Stimulated activated CD4-positive, alpha-beta T cell treated with anti-CD3 and anti-CD28 coated beads, TNF-alpha, amount 100 ng/mL, for 1 hour (primary cell): ENCODE results near the gene ARHGAP11B.
"Not testable (repeated sequence)": the region's sequence is repeated elsewhere in the genome, so short reads cannot be mapped to it uniquely, and the experiment has no call there.

Source experiments
- DNase-seq, 3 donors: peaks; one replicate each; pipeline ENCODE4 v3.0.0-alpha.2; 2020; ENCODE audit warnings: low read depth in 3 of 3, low spot score in 1 of 3

Gene ARHGAP11B

DNA sequence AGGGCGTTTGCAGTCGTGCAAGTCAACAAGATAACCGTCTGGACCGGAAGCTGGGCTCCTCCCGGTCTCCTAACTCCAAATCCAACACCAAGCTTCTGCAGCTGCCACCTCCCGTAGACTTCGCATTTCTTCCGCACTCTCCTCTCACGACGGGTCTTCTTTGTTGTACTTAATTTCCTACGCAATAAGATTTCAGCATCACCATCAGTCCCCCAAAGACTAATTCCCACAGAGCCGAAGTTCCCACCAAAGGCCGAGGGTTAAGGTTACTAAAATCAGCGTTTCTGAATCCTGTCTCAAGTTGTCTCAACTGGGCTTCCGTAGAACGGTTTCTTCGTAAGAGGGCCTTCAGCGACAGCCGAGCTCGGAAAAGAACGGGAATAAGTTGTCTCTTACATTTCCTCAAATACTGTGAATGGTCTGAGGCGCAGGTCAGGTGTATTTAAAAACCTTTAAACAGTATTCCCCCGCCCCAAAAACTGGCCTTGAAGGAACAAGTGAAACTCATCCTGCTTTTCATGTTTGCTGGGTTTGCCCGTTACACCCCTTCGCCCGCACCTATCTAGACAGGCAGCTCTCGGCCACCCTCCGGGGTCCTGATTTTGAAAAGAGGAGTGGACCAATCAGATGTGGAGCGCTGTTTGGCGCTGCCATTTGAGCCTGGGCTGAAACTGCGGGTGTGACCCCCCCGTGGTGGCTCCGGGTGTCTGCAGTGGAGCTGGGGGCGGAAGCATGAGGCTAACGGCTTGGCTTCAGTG lies at the start of gene ARHGAP11B:
Gene ARHGAP11B, plus strand, starts transcription at position 693 of the 758 bp plus-strand sequence.
- DNase-seq: peak; percentile 85 to 89 (median 86)

DNA sequence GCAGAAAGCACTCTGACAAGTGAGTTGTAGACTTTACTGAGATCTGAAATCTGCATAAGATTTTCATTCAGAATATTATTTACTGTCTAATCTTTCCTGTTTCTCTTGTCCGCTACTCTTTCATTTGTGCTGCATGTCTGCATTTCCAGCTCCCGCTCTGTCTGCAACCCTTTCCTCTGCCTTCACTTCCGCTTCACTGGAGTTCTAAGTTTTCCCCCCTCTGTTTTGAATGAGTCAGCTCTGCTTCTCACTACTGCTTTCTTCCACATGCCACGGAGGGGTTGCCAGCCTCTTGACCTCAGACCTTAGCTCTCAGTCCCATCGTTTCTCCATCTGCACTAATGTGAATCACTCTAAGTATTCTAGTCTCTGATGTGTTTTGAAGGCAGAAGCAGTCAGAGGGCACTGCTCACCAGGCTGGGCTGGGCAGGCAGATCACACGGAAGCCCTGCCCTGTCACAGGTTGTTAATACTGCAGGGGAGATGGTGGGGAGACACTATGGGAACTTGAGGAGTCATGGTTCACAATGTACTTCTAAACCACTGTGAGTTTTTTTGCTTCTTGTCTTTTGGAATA lies 46.4 kb upstream of the ARHGAP11B start:
- not testable (repeated sequence) for DNase-seq

DNA sequence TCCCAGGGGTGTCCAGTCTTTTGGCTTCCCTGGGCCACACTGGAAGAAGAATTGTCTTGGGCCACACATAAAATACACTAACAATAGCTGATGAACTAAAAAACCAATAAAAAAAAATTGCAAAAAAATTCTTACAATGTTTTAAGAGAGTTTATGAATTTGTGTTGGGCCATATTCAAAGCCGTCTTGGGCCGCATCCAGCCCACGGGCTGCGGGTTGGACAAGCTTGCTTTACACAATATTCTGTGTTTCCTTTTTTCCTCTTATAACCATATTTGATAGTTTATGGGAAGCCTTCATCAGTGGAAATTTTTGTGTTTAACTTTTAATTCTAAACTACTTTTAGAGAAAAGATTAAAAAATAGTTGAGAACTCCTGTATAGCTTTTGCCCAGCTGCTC lies 45.2 kb upstream of the ARHGAP11B start:
- DNase-seq: not testable (repeated sequence)

DNA sequence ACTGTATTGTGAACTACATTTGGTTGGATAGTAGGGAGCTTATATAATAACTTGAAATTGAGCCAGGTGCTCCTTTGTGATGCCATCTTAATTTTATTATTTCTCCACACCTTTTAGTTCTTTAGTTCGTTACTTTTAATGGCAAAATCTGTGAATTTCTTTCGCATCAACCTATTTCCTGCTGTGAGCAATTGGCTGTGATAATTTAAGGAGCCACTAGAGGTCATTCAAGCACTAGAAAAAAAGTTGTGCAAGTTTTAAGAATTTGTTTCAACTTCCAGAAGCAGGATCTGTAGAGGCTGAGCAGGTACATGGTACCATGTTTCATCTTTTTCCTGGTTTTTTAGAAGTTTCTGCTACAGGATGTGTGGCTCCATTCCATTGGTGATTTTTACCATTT lies 27.0 kb upstream of the ARHGAP11B start:
- DNase-seq: not testable (repeated sequence)

DNA sequence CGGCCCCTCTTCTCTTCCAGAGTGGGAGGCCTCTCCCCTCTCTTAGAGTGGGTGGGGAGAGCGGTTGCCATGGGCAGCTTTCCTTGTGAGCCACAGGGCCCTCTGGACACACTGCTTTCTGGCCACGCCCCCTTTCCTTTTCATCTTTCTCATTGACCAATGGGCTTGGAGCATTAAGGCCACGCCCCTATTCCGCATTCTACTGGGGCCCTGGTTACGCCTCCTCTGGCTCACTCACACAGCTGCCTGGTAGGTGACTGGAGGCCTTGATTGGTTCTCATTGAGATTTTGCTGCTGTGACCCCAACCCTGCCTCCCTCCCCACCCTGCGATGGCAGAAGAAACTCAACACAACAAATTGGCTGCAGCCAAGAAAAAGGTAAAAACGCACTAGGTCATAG lies 22.1 kb upstream of the ARHGAP11B start, which contains the start of gene GOLGA8H:
Gene GOLGA8H, plus strand, starts transcription at position 233 of the 400 bp plus-strand sequence. Its CDS starts 98 bp downstream, at position 331.
- not testable (repeated sequence) for DNase-seq

DNA sequence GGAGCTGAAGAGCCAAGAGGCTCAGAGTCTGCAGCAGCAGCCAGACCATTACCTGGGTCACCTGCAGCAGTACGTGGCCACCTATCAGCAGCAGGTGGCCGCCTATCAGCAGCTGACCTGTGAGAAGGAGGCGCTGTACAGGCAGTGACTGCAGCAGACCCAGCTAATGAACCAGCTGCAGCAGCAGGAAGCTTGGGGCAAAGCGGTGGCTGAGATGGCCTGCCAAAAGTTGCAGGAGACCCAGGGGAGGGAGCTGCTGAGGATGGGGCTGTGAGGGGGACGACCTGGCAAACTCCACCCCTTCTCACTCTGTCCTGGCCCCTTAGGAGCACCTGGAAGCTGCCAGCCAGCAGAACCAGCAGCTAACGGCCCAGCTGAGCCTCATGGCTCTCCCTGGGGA lies 13.7 kb upstream of the ARHGAP11B start:
- not testable (repeated sequence) for DNase-seq

DNA sequence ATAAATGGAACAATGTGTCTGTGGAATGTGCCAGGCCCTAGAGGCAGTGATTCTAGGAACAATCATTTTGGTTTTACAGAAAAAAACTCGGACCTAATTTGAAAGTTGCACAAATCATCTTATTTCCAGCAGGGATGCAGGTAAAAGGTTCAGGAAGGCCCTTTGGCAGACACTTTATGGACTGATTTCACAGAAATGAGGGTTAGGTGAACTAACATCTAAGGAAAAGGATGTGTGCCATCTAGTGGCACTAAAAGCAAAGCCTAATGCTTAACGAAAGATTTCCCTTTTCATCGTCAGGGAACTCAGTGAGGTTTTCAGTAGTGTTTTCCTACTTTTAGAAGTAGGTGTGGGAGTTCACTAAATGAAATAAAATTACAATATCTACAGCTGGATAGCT lies 4.6 kb upstream of the ARHGAP11B start:
- DNase-seq: not testable (repeated sequence)

DNA sequence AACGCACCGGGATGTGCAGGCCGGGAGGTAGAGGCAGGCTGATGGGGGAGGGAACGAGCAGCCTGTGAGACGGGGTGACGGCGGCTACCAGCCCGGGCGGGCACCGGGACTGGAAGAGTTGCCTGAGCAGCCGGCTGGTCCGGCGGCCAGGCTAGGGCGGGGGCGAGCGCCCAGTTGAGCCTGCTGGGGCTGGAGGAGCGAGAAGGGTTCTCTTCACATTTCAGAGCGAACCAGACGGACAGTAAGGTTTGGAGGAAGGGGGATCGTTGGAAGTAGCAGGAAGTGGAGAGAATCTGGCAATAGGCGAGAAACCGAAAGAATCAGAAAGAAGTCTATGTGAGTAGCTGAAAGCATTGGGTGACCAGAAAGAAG lies 252 bp downstream of the ARHGAP11B start:
- not testable (repeated sequence) for DNase-seq

DNA sequence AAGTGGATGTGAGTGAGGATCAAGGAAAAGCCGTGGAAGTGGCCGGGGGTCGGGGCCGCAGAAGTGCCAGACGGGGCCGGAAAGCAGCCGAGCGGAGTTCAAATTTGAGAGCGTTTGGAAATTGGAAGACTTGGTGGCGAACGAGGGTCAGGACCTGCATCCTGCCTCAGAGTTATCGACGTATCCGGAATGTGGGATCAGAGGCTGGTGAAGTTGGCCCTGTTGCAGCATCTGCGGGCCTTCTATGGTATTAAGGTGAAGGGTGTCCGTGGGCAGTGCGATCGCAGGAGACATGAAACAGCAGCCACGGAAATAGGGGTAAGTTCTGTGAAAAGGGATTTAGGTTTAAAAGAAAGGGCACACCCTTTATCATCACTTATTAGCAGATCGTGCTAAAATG lies 704 bp downstream of the ARHGAP11B start:
- not testable (repeated sequence) for DNase-seq

DNA sequence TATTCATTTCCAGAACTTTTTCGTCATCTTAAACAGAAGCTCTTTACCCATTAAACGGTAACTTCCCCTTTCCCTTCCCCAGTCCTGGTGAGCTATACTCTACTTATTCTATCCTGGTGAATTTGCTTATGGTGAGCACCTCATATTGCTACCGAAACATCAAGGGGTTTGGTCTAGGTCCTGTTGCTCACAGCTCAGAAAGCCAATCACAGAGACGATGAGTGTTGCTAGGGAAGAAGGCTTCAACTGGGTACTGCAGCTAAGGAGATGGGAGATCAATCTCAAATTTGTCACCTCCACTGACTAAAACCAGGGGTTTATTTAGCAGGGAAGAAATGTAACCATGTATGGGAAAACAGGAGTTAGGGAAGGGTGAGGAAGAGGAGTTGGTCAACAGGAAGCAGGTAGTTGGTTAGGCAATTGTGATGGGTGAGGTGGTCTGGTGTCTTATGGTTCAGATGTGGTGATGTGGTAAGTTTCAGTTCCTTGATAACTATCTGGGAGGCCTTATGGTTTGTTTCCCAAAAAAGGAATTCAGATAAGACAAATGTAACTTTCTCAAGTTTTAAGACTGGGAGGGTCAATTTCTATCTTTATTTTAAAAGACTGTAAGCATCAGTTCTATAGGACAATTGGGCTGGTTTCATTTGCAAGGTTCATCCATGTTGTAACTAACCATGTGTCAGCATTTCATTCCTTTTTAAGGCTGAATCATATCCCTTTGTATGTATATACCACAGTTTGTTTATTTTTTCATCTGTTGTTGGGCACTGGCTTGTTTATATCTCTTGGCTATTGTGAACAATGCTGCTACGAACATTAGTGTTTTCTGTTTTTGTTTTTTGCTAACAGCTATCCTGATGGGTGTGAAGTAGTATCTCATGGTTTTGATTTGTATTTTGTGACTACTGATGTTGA lies 24.3 kb downstream of the ARHGAP11B start:
- DNase-seq: no peak

DNA sequence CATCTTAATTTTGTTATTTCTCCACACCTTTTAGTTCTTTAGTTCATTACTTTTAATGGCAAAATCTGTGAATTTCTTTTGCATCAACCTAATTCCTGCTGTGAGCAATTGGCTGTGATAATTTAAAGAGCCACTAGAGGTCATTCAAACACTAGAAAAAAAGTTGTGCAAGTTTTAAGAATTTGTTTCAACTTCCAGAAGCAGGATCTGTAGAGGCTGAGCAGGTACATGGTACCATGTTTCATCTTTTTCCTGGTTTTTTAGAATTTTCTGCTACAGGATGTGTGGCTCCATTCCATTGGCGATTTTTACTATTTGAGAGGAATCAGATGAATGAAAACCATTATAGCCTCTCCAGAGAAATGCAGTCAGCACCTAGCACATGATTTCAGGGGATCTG lies 35.2 kb downstream of the ARHGAP11B start:
- not testable (repeated sequence) for DNase-seq

DNA sequence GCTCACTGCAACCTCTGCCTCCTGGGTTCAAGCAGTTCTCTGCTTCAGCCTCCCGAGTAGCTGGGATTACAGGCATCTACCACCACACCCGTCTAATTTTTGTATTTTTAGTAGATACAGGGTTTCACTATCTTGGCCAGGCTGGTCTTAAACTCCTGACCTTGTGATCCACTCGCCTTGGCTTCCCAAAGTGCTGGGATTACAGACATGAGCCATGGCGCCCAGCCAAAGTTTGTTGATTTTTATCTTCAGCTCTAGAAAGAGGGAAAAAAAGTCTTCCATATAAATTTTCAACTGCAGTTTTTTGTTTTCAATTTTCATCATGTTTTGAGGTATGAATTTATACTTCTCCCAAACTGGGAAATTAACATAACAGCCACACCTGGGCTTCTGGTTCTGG lies 43.7 kb downstream of the ARHGAP11B start:
- not testable (repeated sequence) for DNase-seq

DNA sequence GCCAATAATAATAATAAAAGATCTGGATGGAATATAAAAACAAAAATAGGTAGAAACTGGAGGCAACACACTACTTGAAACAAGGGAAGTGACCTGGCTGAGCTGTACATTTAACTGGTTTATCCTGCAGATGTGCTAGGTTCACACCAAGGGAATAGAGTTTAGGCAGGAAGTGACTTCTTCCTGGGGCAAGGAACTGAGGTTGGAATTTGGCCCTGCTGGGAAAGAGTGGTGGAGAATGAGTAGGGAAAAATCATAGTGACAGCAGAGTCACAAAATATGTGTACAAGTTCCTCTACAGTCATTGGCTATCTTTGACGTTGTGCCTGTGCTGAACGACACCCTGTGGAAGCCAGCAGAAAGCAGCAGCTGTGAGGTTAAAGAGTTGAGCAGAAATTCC lies 44.1 kb downstream of the ARHGAP11B start:
- no peak for DNase-seq

DNA sequence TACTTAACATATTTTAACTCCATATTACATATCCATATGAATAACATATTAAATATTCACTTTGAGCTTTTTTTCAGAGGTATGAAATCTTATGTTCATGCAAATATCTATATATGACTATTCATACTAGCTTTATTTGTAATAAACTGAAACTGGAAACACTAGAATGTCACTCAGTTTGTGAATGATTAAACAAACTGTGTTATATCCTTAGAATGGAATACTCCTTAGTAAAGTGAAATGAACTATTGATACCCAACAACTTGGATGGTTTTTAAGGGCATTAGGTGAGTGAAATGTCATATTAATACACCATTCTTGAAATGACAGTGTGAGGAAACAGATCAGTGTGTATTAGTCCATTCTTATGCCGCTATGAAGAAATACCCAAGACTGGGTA lies 45.4 kb downstream of the ARHGAP11B start:
- no peak for DNase-seq

DNA sequence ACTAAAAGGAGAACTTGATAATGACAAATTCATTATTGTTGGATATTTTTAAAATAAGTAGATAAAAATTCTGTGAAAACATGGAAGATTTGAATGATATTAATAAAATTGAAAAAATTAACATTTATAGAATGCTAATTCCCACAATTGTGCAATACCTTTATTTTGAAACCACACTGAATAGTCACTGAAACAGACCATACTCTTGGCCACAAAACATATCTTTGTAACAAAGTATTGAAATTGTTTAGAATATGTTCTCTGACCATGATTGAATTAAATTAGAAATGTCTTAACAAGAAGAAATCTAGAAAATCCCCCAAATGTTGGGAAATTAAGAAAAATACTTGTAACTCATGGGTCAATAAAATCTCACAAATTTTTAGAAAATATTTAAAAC lies 49.2 kb downstream of the ARHGAP11B start:
- DNase-seq: no peak

DNA sequence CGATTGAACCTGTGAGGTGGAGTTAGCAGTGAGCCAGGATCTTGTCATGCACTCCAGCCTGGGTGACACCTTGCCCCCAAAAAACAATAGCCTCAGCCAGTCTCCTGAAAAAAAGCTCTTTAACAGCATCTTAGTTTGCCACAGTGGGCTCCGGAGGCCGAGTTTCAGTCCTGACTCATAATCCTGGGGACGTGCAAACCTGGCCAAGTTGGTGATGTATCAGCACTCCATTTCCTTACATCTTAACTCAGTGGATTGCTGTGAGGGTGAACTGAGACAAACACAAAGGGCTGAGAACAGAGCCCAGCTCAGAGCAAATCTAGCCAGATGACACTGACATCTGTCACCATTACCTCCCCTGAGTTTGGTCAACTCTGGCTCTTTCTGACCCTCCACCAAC lies 50.0 kb downstream of the ARHGAP11B start:
- DNase-seq: not testable (repeated sequence)

DNA sequence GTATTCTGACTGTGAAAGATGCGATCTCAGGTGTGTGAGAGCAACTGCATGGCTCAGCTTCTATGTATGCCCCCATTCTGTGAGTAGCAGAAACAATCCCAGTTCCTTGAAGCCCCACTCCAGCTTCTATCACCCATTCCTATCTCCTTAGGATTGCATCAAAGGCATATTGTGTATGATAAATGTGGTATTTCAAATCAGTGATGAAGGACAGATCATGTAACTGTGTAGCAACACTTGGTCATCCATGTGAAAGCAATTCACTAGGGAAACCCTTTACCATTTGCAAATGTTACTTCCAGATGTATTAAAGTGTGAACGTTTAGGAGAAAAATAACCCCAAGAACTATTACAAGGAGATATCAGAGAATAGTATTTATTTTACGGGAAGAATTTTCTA lies 55.1 kb downstream of the ARHGAP11B start:
- DNase-seq: not testable (repeated sequence)

DNA sequence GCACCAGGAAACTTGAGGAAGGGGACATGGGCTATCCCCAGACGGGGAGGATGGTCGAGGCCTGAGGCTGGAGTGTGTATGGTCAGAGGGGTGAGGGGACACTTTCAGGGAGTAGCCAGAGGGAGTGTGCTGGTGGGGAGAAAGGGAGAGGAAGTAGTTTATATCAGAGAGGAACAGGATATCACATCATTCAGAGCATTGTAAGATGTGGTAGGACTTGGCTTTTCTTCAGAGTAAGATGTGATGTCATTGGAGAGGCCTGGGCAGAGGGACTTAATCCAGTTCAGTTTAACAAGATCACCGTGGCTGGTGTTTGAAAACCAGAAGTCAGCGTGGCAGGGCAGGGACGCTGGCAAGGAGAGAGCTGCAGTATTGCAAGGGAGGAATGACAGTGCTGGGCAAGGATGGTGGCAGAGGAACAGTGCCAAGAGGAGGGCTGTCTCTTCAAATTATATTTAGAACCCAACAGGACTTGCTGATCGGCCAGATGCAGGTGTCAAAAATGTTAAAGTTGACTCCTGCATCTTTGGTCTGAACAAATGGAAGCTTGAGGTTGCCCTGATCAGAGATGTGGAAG lies 59.9 kb downstream of the ARHGAP11B start:
- not testable (repeated sequence) for DNase-seq

DNA sequence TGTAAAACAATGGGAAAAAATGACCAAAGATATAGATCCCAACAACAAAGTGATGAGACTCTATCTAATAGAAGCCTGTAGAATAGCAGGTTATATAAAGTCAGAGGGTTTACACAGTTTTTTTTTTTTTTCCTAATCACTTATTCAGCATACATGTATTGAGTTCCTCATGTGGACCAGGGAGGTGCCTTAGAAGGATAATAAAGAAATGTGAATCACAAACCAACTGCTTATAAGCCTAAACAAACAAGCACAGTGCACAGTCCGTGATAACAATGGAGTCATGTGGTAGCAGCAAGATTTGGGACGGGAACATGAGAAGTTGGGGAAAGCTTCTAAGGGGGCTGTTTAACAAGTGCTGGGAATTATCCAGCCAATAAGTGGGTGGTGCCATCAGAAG lies 60.7 kb downstream of the ARHGAP11B start:
- DNase-seq: not testable (repeated sequence)
